ENCODE data around the gene DIAPH2.

Gene DIAPH2

DNA sequence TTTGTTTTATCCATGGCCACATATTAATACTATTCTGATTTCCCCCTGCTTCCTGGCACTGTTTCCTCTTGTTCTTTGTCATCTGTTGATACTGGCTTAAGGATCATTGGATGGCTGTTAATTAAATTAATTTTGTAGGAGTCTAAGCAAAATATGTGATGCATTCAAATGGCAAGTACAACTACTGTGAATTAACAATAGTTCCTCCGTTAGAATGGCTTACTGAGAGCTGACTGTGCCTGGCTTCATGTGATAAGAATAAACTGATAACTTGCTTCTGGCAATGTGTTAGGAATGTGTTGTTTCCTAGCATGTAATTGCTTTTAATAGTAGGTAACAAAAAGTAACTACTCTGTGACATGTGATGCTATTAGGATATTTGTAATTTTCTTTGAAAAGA lies 297.5 kb downstream of the DIAPH2 start:
- no peak for DNase-seq

DNA sequence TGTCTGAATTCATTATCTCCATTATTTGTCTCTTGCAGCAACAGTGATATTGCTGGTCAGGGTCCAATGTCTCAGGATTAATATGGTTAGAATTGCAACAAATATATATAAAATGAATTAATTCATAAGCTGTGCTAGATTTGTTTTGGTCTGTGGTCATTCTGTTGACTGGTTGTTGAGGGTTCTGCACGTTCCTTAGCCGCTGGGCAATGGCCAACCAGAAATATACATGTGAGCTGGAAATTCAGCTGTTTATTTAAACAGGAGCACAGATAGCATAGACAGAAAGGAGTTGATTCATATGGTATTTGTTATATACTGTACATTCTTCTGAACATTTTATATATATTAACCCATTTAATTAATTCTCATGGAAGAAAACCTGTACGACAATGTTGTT lies 299.9 kb downstream of the DIAPH2 start:
- no peak for DNase-seq

DNA sequence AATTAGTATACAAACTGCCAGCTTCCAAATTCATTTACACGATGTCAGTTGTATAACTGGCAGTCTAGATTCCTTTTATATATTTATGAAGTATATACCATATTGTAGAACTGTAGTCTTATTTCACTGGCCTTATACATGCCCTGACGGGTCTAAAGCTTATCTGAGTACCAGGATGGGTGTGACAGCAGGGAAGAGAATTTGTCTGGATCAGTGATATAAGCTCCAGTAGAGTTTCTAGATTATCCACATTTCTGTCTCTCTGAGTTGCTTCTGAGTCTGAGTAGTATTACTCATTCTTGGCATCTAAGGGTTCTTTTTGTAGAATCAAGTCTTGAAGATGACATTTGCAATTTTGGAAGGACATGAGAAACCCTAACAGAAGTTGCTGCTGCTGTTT lies 300.4 kb downstream of the DIAPH2 start:
- no peak for DNase-seq

DNA sequence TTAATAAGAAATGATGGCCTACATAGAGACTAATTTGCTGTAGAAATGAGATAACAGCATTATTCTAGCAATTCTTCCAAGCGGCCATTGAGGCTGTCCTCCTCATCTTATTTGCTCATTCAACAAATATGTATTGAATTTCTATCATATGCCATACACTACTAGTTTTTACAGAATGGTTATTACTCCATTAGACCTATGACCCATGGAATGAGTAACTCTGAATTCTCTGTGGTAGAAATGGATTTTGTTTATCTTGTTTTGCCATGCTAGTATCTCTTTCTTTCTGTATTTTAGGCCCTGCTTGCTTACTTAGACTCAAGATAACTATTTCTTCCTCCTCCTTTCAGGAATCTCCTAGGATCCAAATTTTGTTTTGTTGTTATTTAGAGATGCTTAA lies 302.6 kb downstream of the DIAPH2 start:
- no peak for DNase-seq

DNA sequence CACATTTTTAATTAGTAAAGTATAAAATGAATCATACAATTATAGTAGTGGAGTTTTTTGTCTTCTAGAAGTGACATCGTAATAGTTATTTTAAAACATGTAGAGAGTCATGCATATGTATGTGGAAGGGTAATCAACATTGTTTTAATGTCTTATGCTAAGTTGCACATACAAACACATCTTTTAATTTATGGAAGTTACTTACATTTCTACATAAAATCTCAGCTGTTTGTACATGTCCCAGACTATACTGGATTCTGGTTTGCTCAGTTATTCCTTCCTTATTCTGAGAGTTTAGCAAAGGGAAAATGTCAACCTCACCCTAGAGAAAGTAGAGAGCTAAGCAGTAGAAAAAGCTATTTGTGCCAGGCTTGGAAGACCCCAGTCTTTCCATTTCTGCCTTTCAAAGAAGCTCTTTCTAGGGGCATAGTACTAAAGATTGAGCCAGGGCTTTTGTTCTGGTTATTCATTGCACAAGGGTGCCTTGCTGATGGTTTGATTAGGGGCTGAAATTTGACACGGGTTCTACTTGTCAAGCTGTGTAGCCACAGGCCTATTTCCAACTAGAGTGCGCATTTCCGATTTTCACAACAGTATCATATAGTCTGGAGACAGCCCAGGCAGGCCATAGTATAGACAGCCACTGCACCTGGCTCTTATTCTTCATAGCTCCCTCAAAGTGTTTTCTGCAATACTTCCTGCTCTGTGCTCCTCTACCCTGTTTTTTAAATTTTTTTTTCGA lies 305.4 kb downstream of the DIAPH2 start:
- no peak for DNase-seq

DNA sequence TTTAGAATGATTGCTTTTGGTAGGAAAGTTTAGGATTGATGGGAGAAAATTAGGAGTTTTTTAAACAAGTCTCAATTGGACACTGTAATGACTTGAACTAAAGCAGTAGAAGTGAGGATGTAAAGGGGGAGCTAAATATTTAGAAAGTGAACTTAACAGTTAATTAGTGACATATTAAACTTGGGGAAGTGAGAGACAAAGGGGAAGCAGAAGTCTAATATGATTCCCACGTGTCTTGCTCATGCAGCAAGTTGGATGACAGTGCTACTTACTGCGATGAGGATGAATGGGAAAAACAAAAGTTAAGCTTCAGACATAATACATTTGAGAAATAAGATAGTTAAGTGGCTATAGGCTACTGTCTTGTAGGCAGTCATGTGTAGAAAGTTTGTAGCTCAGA lies 309.5 kb downstream of the DIAPH2 start:
- no peak for DNase-seq

- no peak for DNase-seq
Observed at GRCh38 chrX:96997196-96997595, 312.6 kb downstream of the DIAPH2 start.

- no peak for DNase-seq
Observed at GRCh38 chrX:97000682-97001368, 316.2 kb downstream of the DIAPH2 start.

DNA sequence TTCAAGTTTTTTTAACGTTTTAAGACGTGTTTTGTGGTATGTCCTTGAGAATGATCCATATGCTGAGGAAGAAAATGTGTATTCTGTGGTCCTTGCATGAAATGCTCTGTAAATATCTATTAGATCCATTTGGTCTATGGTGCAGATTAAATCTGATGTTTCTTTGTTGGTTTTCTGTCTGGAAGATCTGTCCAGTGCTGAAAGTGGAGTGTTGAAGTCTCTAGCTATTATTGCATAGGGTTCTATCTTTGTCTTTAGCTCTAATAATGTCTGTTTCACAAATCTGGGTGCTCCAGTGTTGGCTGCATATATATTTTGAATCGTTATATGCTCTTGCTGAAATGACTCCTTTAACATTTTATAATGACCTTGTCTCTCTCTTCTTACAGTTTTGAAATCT lies 321.5 kb downstream of the DIAPH2 start:
- no peak for DNase-seq

GRCh38 chrX:97009391-97009790 lies 324.7 kb downstream of the DIAPH2 start:
- DNase-seq = no peak

- DNase-seq = no peak
Observed at GRCh38 chrX:97011540-97011939, 326.9 kb downstream of the DIAPH2 start.

DNA sequence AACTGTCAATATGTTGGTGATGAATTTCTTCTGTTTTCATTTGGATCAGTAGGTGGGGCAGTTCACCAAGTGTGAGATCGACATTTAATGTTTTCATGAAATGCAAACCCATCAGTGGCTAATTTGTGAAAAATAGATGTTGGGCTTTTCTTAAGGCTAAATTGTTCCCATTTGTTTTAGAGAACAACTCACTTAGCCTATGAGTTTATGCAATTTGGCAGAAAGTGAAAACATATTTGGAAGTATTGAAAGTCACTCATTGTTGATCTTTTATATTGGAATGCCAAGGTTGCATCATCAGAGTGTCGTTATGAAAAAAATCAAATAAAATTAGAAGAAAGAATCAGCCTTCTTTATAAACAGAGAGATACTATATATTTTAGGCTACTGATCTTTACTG lies 331.5 kb downstream of the DIAPH2 start:
- no peak for DNase-seq

DNA sequence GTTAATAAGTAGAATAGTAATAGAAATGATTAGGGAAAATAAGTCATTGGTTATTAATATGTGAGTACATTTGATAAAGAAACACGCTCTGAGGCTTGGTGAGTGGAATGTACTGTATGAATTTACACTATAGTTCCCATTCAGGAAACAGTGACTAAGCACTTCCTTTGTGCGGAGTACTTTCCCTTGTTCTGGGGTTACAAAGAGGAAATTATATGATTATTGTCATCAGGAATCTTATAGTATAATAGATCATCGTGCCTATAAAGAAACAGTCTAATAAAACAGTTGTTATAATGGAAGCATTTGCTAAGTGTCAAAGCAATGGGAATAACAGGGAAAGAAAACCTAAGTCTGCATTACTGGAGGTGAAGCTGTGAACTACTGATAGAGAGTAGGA lies 337.0 kb downstream of the DIAPH2 start:
- DNase-seq = no peak

DNA sequence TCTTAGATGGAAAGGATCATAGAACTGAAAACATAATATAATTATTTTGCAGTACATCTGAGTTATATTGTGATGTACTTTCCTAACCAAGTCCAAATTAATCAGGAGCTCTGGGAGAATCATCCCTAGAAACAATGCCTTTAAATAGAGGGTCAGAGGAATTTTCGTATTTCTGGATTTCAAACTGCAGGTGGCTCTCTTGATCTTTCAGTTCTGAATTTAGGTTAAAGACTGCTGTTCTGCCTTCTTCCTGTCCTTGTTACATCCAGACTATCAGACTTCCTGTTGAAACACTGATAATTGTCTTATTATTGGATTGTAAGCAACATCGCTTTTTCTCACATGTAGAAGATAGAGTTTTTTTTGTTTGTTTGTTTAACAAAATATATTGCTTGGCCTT lies 341.8 kb downstream of the DIAPH2 start:
- no peak for DNase-seq

- no peak for DNase-seq
Observed at GRCh38 chrX:97027384-97027922, 342.8 kb downstream of the DIAPH2 start.

DNA sequence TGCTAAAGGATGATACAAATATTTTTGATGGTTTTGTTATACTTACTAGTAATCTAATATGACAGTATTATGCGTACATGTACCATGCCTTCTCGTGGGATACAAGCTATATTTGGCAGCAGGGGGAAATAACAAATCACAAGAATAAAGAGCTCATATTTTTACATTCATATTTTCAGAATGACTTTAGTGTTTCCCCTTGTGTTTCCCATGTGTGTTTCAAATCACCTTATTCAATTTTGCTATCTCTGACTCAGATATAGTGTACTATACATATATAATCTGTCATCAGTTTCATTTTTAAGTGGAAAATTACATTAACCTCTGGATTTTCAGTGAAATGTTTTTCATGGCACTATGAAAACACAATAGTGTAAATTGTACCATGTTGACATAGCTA lies 345.8 kb downstream of the DIAPH2 start:
- DNase-seq = no peak

- no peak for DNase-seq
Observed at GRCh38 chrX:97030947-97031346, 346.3 kb downstream of the DIAPH2 start.

- no peak for DNase-seq
Observed at GRCh38 chrX:97039363-97040029, 354.9 kb downstream of the DIAPH2 start.

DNA sequence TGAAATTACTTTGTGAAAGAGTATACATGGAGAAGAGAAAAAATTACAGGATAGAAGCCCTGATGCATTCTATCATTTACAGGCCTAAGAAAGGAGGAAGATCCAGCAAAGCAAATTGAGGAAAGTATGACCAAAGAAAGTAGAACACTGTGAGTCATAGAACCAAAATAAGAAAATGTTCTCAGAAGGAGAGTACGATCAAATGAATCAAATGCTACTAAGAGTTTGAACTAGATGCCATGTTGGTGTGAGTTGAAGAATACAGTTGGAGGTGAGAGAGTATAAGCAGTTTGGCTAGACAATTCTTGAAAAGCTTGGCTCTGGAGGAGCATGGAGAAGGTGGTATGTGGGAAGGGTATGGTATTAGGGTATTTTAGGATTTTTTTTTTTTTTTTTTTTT lies 360.8 kb downstream of the DIAPH2 start:
- no peak for DNase-seq

DNA sequence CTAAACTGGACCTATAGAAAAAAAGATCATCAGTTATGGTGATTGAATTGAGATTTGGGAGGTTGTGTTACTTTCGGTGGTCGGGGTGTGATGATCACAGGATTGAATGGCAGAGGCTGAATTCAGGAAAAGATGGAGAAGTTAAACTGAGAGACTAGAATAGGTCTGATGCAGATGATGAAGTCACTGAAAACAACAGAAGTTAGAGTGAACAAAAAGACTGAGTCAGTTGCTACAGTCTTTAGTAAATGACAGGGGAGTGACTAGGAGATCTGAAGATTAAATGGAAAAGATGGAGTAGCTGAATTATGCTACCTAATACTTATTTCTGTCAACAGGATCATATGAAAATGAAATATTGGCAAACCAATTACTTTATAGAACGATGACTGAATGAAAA lies 362.2 kb downstream of the DIAPH2 start:
- no peak for DNase-seq

DNA sequence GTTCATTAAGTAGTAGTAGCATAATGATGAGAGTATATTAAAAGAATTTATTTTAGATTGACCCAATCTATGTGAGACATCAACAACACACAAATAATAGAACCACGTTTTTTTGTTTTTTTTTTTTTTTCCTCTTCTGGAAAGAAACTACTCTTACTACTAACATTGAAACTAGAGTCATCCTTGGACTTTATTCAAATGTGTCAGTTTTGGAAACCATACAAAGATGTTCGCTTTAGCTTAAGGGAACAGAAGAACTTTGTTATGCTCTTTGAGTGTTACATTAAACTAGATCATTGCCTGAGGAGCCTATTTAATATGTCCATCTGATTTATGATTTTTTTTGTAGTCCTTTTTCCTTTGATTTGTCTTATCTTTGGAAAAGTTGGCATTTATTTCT lies 365.8 kb downstream of the DIAPH2 start:
- no peak for DNase-seq

GRCh38 chrX:97057349-97057909 lies 372.8 kb downstream of the DIAPH2 start:
- no peak for DNase-seq

GRCh38 chrX:97060020-97060419 lies 375.4 kb downstream of the DIAPH2 start:
- DNase-seq = no peak

DNA sequence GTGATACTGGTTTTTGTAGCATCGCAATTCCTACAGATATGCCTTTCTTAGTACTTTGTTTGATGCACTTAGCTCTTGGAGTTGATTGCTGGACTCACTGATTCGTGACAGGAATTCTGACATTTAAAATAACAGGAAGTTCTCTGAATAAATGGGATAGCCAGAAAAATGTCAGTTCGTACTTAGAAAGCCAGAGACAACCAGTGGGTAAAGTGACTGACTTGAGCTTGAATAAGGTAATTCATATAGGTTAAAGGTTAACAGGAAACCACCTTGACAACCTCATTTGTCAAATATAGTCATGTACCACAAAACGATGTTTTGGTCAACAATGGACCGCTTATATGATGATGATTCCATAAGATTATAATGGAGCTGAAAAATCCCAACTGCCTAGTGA lies 380.4 kb downstream of the DIAPH2 start:
- no peak for DNase-seq

Measured in activated effector memory CD4-positive, alpha-beta T cell treated with Interleukin-2 at 50 U/mL for 16 hours (primary cell).